ENCODE measurements around the gene ELMO1.

DNA sequence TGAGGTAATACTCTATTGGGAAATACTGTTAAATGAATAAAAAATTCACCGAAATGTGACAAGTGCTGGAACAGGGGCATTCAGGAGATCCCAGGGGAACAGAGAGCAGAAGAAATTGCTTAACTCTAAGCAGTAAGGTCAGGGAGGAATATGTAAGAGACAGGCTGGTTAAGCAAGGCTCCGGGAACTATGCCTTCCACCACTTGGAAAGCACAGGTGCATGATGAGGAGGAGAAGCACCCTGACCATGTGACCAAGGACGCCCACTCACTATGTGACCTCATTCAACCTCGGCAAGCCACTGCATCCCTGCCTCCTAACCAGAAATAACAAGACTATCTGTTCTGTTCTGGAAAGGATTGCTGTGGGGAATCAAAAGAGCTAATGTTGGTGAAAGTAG lies 218.4 kb downstream of the ELMO1 start:
- no peak for TF ChIP-seq ESRRA (IDR thresholded peaks at IDR 0.05; ENCODE audit: borderline replicate concordance, low read length)
- no peak for TF ChIP-seq HDAC2 (IDR thresholded peaks at IDR 0.05)
- TF ChIP-seq SREBF2 (IDR thresholded peaks at IDR 0.05), result no peak
- TF ChIP-seq CHD4 (IDR thresholded peaks at IDR 0.05; ENCODE audit: borderline replicate concordance), result no peak
- no peak for TF ChIP-seq POLR2A (IDR thresholded peaks at IDR 0.05; ENCODE audit: low read length)

Measured in A549 (cell line).